GM12878 (cell line): Measurements from ENCODE around the gene SURF4. TPM values are rescaled to one million over a fixed set of nuclear protein-coding genes. Genes with fewer than 3 reads are reported as not detected.

Source experiments
- ATAC-seq: fragments of 200-7000 bp; cut with Tn5 transposase; 3 replicates; pipeline ENCODE4 v1.9.1; 2020; ENCODE audit warnings: mild to moderate bottlenecking, moderate library complexity
- BruUV-seq: library from RNA; stranded (reverse); fragments of 400-500 nt; replicated peaks from 2 replicates; lab custom pipeline; 2021; lab: Mats Ljungman, UMichigan
- CTCF ChIA-PET: fragments of 300-600 bp; sonication (Branson Sonifier 250); formaldehyde crosslinking; extraction: SDS; loops from one replicate; lab custom pipeline; 2021; ENCODE audit warnings: inconsistent platforms; lab: Yijun Ruan, JAX
- POLR2A ChIA-PET: fragments of 350-600 bp; formaldehyde crosslinking; extraction: SDS; loops from one replicate; lab custom pipeline; 2021; ENCODE audit warnings: inconsistent platforms; lab: Charles Lee
- RAD21 ChIA-PET: fragments of 300-600 bp; sonication (Branson Sonifier 250); formaldehyde crosslinking; loops from one replicate; lab custom pipeline; 2023; ENCODE audit warnings: antibody characterized with exemption; ENCODE audit not compliant: unreplicated experiment; lab: Charles Lee
- SMC1A ChIA-PET: fragments of 300-600 bp; sonication (Branson Sonifier 250); formaldehyde crosslinking; loops from one replicate; lab custom pipeline; 2023; ENCODE audit not compliant: unreplicated experiment, uncharacterized antibody; lab: Charles Lee
- DNase-seq: peaks from one replicate; pipeline ENCODE4 v3.0.0-alpha.2; 2011; ENCODE audit warnings: low read depth, low spot score
- FAIRE-seq: peaks from 3 replicates; lab custom pipeline; 2011; peaks lifted over from hg19 to GRCh38; lab: Jason Lieb, UNC
- H2AFZ ChIP-seq: 2 replicates; pipeline ENCODE4 v1.6.0; 2011; ENCODE audit warnings: low read depth, low read length, control low read depth; ENCODE audit not compliant: control insufficient read depth
- H3K27ac ChIP-seq: 2 replicates; pipeline ENCODE4 v1.5.1; 2011; ENCODE audit warnings: control low read depth; ENCODE audit not compliant: control insufficient read depth, insufficient read depth
- H3K27me3 ChIP-seq, 2 experiments: replicated peaks in 1 of 2; 2 replicates each; pipeline versions ENCODE4 v1.6.0 to v1.6.1; 2011; ENCODE audit warnings: low read length in 1 of 2; ENCODE audit not compliant: control insufficient read depth in 2 of 2, insufficient read depth in 2 of 2
- H3K36me3 ChIP-seq, 2 experiments: 2 replicates each; pipeline ENCODE4 v1.5.1; 2011; ENCODE audit warnings: low read length in 1 of 2; ENCODE audit not compliant: control insufficient read depth in 2 of 2, insufficient read depth in 2 of 2
- H3K4me1 ChIP-seq: 2 replicates; pipeline ENCODE4 v1.6.1; 2011; ENCODE audit warnings: mild to moderate bottlenecking, low read length, moderate library complexity, mixed read lengths; ENCODE audit not compliant: control insufficient read depth, insufficient read depth
- H3K4me2 ChIP-seq: 2 replicates; pipeline ENCODE4 v1.6.0; 2011; ENCODE audit warnings: control low read depth; ENCODE audit not compliant: control insufficient read depth, insufficient read depth
- H3K4me3 ChIP-seq: fragments of 200-600 bp; sonication (generic); 2 replicates; pipeline ENCODE4 v1.5.1; 2016
- H3K79me2 ChIP-seq: 2 replicates; pipeline ENCODE4 v1.6.0; 2011; ENCODE audit warnings: low read length; ENCODE audit not compliant: control insufficient read depth, insufficient read depth
- H3K9ac ChIP-seq: 2 replicates; pipeline ENCODE4 v1.8.0; 2011; ENCODE audit warnings: low read length, control low read depth, mixed read lengths; ENCODE audit not compliant: control insufficient read depth, insufficient read depth
- H3K9me3 ChIP-seq: replicated peaks from 3 replicates; pipeline ENCODE4 v1.5.1; 2011; ENCODE audit warnings: mild to moderate bottlenecking, low read length; ENCODE audit not compliant: control insufficient read depth, insufficient read depth
- H4K20me1 ChIP-seq: 2 replicates; pipeline ENCODE4 v1.6.0; 2011; ENCODE audit not compliant: control insufficient read depth, insufficient read depth
- BHLHE40 ChIP-seq, 2 experiments: fragments of 450-650 bp in 1 of 2; IDR thresholded peaks; 2 replicates each; pipeline ENCODE4 v1.6.1; 2011 to 2017; ENCODE audit warnings: low read depth in 2 of 2, borderline replicate concordance in 1 of 2, improper control_type of control experiment in 1 of 2, low read length in 1 of 2, mild to moderate bottlenecking in 1 of 2
- CTCF ChIP-seq, 3 experiments: IDR thresholded peaks in 2 of 3; conservative IDR thresholded peaks in 1 of 3; 2 replicates each; pipeline ENCODE4 v1.5.1; 2011; ENCODE audit warnings: low read depth in 3 of 3, low read length in 3 of 3, mild to moderate bottlenecking in 3 of 3, control low read depth in 2 of 3, moderate library complexity in 2 of 3, inconsistent platforms in 1 of 3, mixed read lengths in 1 of 3; ENCODE audit not compliant: control insufficient read depth in 2 of 3, insufficient read depth in 1 of 3; ENCODE audit errors: extremely low read depth in 1 of 3
- FOXM1 ChIP-seq: IDR thresholded peaks from 2 replicates; pipeline ENCODE4 v1.6.1; 2012; ENCODE audit warnings: low read depth, mild to moderate bottlenecking, inconsistent platforms, low read length, moderate library complexity
- MTA2 ChIP-seq: fragments of 450-650 bp; IDR thresholded peaks from 2 replicates; pipeline ENCODE4 v1.6.1; 2016; ENCODE audit warnings: low read depth, mild to moderate bottlenecking, moderate library complexity
- NR2C2 ChIP-seq: IDR thresholded peaks from 2 replicates; pipeline ENCODE4 v1.6.1; 2011; ENCODE audit warnings: borderline replicate concordance, low read depth; ENCODE audit not compliant: control insufficient read depth, insufficient read length
- POLR2A ChIP-seq: IDR thresholded peaks from 2 replicates; pipeline ENCODE4 v1.6.1; 2011; ENCODE audit warnings: low read depth, mild to moderate bottlenecking, low read length
- POLR2AphosphoS2 ChIP-seq: IDR thresholded peaks from 2 replicates; pipeline ENCODE4 v1.6.1; 2011; ENCODE audit warnings: low read depth, mild to moderate bottlenecking, low read length, improper control_type of control experiment, moderate library complexity
- RAD21 ChIP-seq: IDR thresholded peaks from 2 replicates; pipeline ENCODE4 v1.6.1; 2011; ENCODE audit warnings: mild to moderate bottlenecking, low read depth, low read length, moderate library complexity; ENCODE audit not compliant: insufficient read depth
- SMC3 ChIP-seq: IDR thresholded peaks from 2 replicates; pipeline ENCODE4 v1.6.1; 2011; ENCODE audit warnings: low read length, improper control_type of control experiment, borderline replicate concordance
- SUPT20H ChIP-seq: IDR thresholded peaks from 2 replicates; pipeline ENCODE4 v1.6.1; 2011; ENCODE audit warnings: low read depth, mild to moderate bottlenecking, low read length, moderate library complexity, borderline replicate concordance; ENCODE audit not compliant: control insufficient read depth
- TCF7 ChIP-seq: IDR thresholded peaks from 2 replicates; pipeline ENCODE4 v1.6.1; 2014; ENCODE audit warnings: antibody characterized with exemption, borderline replicate concordance
- WGBS: methylation state at CpG from one replicate; pipeline ENCODE4 v1.1.6; 2016; ENCODE audit warnings: low lambda C conversion rate; ENCODE audit not compliant: insufficient replicate concordance, insufficient coverage; ENCODE audit errors: missing lambda C conversion rate; 5-methylcytosine and 5-hydroxymethylcytosine counted together
- in situ Hi-C: fragments of 300-500 bp; cut with MboI; formaldehyde crosslinking; loops from 9 replicates; pipeline ENCODE4 v1.14.3; 2018; ENCODE audit warnings: mixed read lengths
- intact Hi-C: fragments of 100-400 bp; cut with micrococcal nuclease; formaldehyde crosslinking; loops from one replicate; pipeline ENCODE4 v1.14.2; 2022; ENCODE audit not compliant: unreplicated experiment
- polyA plus RNA-seq, 11 experiments: library from polyadenylated mRNA; depleted of rRNA in 4 of 11; unstranded in 6 of 11; stranded (reverse) in 5 of 11; fragments of >200 nt; fragmentation: Nextera tagmentation in 4 of 11; fragmentation: Illumina TruSeq in 1 of 11; extraction: Ambion mirVana in 4 of 11; extraction: Trizol in 1 of 11; gene quantifications; 1 replicate in 1 of 11; 2 replicates in 10 of 11; pipeline versions ENCODE4 v1.2.1 to v1.2.3, GENCODE V29; 2011 to 2016; ENCODE audit warnings: inconsistent platforms in 2 of 11, missing spikeins in 2 of 11, low read depth in 1 of 11
- total RNA-seq, 4 experiments: library from RNA; depleted of rRNA in 3 of 4; stranded (reverse); fragments of >200 nt in 3 of 4; fragmentation: Illumina TruSeq in 1 of 4; extraction: Trizol in 1 of 4; gene quantifications; 2 replicates each; pipeline versions ENCODE4 v1.2.1 to v1.2.3, GENCODE V29; 2013 to 2021

The SURF4 gene
- total and polyA plus RNA-seq, 10 of the 15 experiments (the other 5 are each of a cell fraction or from before 2014, with no cell fraction given): 6.4 to 134 (median 78.7) TPM

- in situ Hi-C loops: loop anchor here (5.0 kb wide), 1 partner anchor 78 kb away; no protein-coding TSS in a partner anchor
- TF ChIP-seq NR2C2: no peak
- TF ChIP-seq POLR2AphosphoS2: 0 out of 2 replicates have a peak, but pooled peaks have one; percentile 27
- peak; percentile 38; the same call in 1 of the 2 replicates for TF ChIP-seq POLR2A
- TF ChIP-seq, all 136 proteins: peak for 2
- DNase-seq (no peak), ATAC-seq (no peak), FAIRE-seq (no peak)
- H4K20me1 ChIP-seq: no peaks in the 10 kb centered on the region; the same call in 1 of the 2 replicates
- ChIA-PET CTCF (interaction anchor here (1.1 to 1.6 kb wide), 5 partner anchors 12 to 218 kb away, joined by 3 to 5 read pairs (median 4); partner anchors contain the start of gene SURF6), RAD21 (interaction anchor here (1.1 kb wide), 1 partner anchor 33 kb away, joined by 3 read pairs; no protein-coding TSS in a partner anchor), POLR2A (interaction anchor here (0.6 kb wide), 1 partner anchor 461 kb away, joined by 3 read pairs; no protein-coding TSS in a partner anchor), SMC1A (interaction anchor here (1.7 kb wide), 1 partner anchor 19 kb away, joined by 3 read pairs; no protein-coding TSS in a partner anchor)
- no peaks in the 10 kb centered on the region for H3K79me2 ChIP-seq
- intact Hi-C loops: no loop called here
- H3K4me1 ChIP-seq: no peaks in the 10 kb centered on the region
- no peak overlapping the region for H2AFZ ChIP-seq
- H3K4me3 ChIP-seq: no peak overlapping the region
- H3K9ac ChIP-seq: no peak overlapping the region
- no peak overlapping the region for H3K27ac ChIP-seq
- H3K27me3 ChIP-seq: no peaks in the 10 kb centered on the region
- 74% methylated on average over 12 of the region's 12 CpGs for WGBS
- BruUV-seq: no TSS peak
- no peak overlapping the region for H3K4me2 ChIP-seq
- peaks cover 21 to 25% of the 10 kb centered on the region in 2 experiments; a peak in 3 of 4 replicates for H3K36me3 ChIP-seq
- no peaks in the 10 kb centered on the region for H3K9me3 ChIP-seq
These were observed 28.7 kb upstream of the SURF4 start for GRCh38 chr9:133404454-133405002.

- FAIRE-seq (no peak), ATAC-seq (peak; percentile 57)
- in situ Hi-C loops: no loop called here
These were observed 28.1 kb upstream of the SURF4 start for GRCh38 chr9:133403766-133404453.

More at GRCh38 chr9:133403766-133404453, 28.1 kb upstream of the SURF4 start:
- Histone ChIP-seq H3K9me3 (no peaks in the 10 kb centered on the region), H3K79me2 (no peaks in the 10 kb centered on the region), H2AFZ (no peak overlapping the region), H3K4me3 (no peak overlapping the region), H3K36me3 (peaks cover 18 to 25% of the 10 kb centered on the region in 2 experiments; a peak in 3 of 4 replicates), H3K9ac (no peak overlapping the region), H3K4me2 (no peak overlapping the region), H4K20me1 (no peaks in the 10 kb centered on the region; the same call in 1 of the 2 replicates), H3K27me3 (no peaks in the 10 kb centered on the region), H3K27ac (no peak overlapping the region), H3K4me1 (no peaks in the 10 kb centered on the region)
- POLR2A ChIA-PET: interaction anchor here (0.6 kb wide), 2 partner anchors 55 to 462 kb away, joined by 3 read pairs; no protein-coding TSS in a partner anchor
- intact Hi-C loops: no loop called here
- no TSS peak for BruUV-seq
- CTCF ChIA-PET: interaction anchor here (1.0 to 1.6 kb wide), 6 partner anchors 12 to 217 kb away, joined by 3 to 5 read pairs (median 4); partner anchors contain the start of gene SURF6
- SMC1A ChIA-PET: interaction anchor here (1.7 kb wide), 1 partner anchor 20 kb away, joined by 3 read pairs; no protein-coding TSS in a partner anchor
- WGBS: 74% methylated on average over 16 of the region's 16 CpGs
- RAD21 ChIA-PET: interaction anchor here (1.1 kb wide), 1 partner anchor 34 kb away, joined by 3 read pairs; no protein-coding TSS in a partner anchor
- DNase-seq: no peak
- TF ChIP-seq TCF7 (no peak), RAD21 (peak; percentile 49), BHLHE40 (IDR thresholded peaks at IDR 0.05; ENCODE audit: borderline replicate concordance in 1 of 2, low read depth in 2 of 2, low read length in 1 of 2) (0 out of 4 replicates have a peak, but pooled peaks have one; percentile 11 to 13), POLR2AphosphoS2 (no peak), CTCF (IDR thresholded peaks at IDR 0.05 in 2 of 3, conservative IDR thresholded peaks at IDR 0.05 in 1 of 3; ENCODE audit: control insufficient read depth in 2 of 3, extremely low read depth in 1 of 3, insufficient read depth in 1 of 3, low read depth in 3 of 3, low read length in 3 of 3) (peak; percentile 60 to 79 (median 65)), SMC3 (peak; percentile 32; the same call in 1 of the 2 replicates), FOXM1 (peak; percentile 25; the same call in 1 of the 2 replicates), SUPT20H (no peak), MTA2 (no peak)
- TF ChIP-seq, all 136 proteins: peak for 5
